Mesendoderm (in vitro differentiated cells): ENCODE results near the gene LYSMD1.

Experiments
- DNase-seq: peaks from one replicate; pipeline ENCODE4 v3.0.0; 2013
- H2AK5ac ChIP-seq: 2 replicates; pipeline ENCODE4 v1.6.1; 2013; ENCODE audit warnings: low read length, inconsistent platforms
- H2BK120ac ChIP-seq: 2 replicates; pipeline ENCODE4 v1.6.1; 2013; ENCODE audit warnings: low read depth, mild to moderate bottlenecking, low read length, moderate library complexity, mixed read lengths
- H2BK15ac ChIP-seq: replicated peaks from 2 replicates; pipeline ENCODE4 v1.6.1; 2013; ENCODE audit warnings: low read depth, mild to moderate bottlenecking, moderate library complexity
- H2BK5ac ChIP-seq: 2 replicates; pipeline ENCODE4 v1.6.1; 2013; ENCODE audit warnings: low read length, inconsistent platforms
- H3K18ac ChIP-seq: 2 replicates; pipeline ENCODE4 v1.6.1; 2013; ENCODE audit warnings: mild to moderate bottlenecking, low read length, mixed read lengths
- H3K23ac ChIP-seq: one replicate; pipeline ENCODE4 v1.6.1; 2013; ENCODE audit warnings: low read length
- H3K27ac ChIP-seq: 2 replicates; pipeline ENCODE4 v1.5.1; 2013; ENCODE audit warnings: low read depth, mild to moderate bottlenecking, inconsistent platforms, low read length, moderate library complexity
- H3K27me3 ChIP-seq: 2 replicates; pipeline ENCODE4 v1.6.1; 2013; ENCODE audit warnings: low read length, control low read depth, mild to moderate bottlenecking, inconsistent platforms; ENCODE audit not compliant: insufficient read depth, poor library complexity
- H3K36me3 ChIP-seq: 2 replicates; pipeline ENCODE4 v1.6.1; 2013; ENCODE audit warnings: low read length, inconsistent platforms; ENCODE audit not compliant: control insufficient read depth, insufficient read depth
- H3K4ac ChIP-seq: one replicate; pipeline ENCODE4 v1.6.1; 2013; ENCODE audit warnings: low read depth, mild to moderate bottlenecking, low read length, moderate library complexity
- H3K4me1 ChIP-seq: 2 replicates; pipeline ENCODE4 v1.6.1; 2013; ENCODE audit warnings: low read depth, low read length, inconsistent platforms; ENCODE audit not compliant: control insufficient read depth
- H3K4me2 ChIP-seq: 2 replicates; pipeline ENCODE4 v1.6.1; 2013; ENCODE audit warnings: low read length
- H3K4me3 ChIP-seq: 2 replicates; pipeline ENCODE4 v1.5.1; 2013; ENCODE audit warnings: mild to moderate bottlenecking, low read length
- H3K56ac ChIP-seq: one replicate; pipeline ENCODE4 v1.6.1; 2013; ENCODE audit warnings: low read length
- H3K79me1 ChIP-seq: 2 replicates; pipeline ENCODE4 v1.6.1; 2013; ENCODE audit warnings: low read length, inconsistent platforms
- H3K79me2 ChIP-seq: 2 replicates; pipeline ENCODE4 v1.6.1; 2013; ENCODE audit warnings: mild to moderate bottlenecking, low read length; ENCODE audit not compliant: control insufficient read depth, insufficient read depth
- H3K9ac ChIP-seq: 2 replicates; pipeline ENCODE4 v1.6.1; 2013; ENCODE audit warnings: low read length, inconsistent platforms
- H4K5ac ChIP-seq: one replicate; pipeline ENCODE4 v1.6.1; 2013; ENCODE audit warnings: low read length
- H4K8ac ChIP-seq: one replicate; pipeline ENCODE4 v1.6.1; 2013; ENCODE audit warnings: low read depth, mild to moderate bottlenecking, control low read depth, low read length, moderate library complexity
- WGBS: extraction: QIAGEN DNeasy Blood & Tissue Kit; methylation state at CpG from one replicate; pipeline ENCODE4 v1.1.7; 2013; ENCODE audit warnings: low lambda C conversion rate, missing lambda C conversion rate; ENCODE audit not compliant: insufficient coverage; ENCODE audit errors: extremely low coverage; 5-methylcytosine and 5-hydroxymethylcytosine counted together

Gene LYSMD1

GRCh38 chr1:151158326-151158725 lies 7.4 kb downstream of the LYSMD1 start:
- no peak for DNase-seq
- Histone ChIP-seq H3K27me3 (no peaks in the 10 kb centered on the region), H3K18ac (no peak overlapping the region), H2AK5ac (no peak overlapping the region), H3K56ac (no peak overlapping the region), H3K9ac (no peak overlapping the region), H2BK120ac (no peak overlapping the region), H3K79me2 (no peaks in the 10 kb centered on the region), H4K5ac (no peak overlapping the region), H2BK5ac (no peak overlapping the region), H3K79me1 (no peaks in the 10 kb centered on the region), H3K4me3 (no peak overlapping the region), H4K8ac (no peak overlapping the region), H3K36me3 (no peaks in the 10 kb centered on the region), H3K4me1 (no peaks in the 10 kb centered on the region), H3K4ac (no peak overlapping the region), H3K23ac (no peak overlapping the region), H3K4me2 (no peak overlapping the region), H2BK15ac (no peak overlapping the region), H3K27ac (no peak overlapping the region)
- no CpG with 5 or more reads among the region's 5 CpGs for WGBS

DNA sequence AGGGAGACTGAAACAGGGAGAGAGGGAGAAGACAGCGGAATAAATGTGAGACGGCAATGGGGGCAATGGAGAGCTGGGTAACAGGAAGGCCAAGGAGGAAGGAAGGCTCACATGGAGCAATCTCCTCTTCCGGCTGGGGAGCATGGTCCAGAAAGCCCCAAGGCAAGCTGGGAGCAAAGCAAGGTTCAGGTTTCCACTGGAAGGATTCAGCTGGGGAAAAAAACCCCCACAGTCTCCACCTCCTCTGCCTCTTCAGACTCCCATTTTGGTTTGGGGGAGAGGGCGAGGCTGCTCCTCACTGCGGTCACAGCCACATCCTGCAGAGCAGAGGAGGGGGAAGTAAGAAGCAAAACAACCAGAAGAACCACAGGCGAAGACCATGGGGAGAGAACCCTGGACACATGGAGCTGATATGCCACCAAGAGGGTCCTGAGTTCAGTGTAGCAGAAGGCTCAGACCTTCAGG lies 8.6 kb downstream of the LYSMD1 start:
- no peak overlapping the region for H3K56ac ChIP-seq
- H3K4me3 ChIP-seq, result no peak overlapping the region
- no peaks in the 10 kb centered on the region for H3K79me1 ChIP-seq
- H3K23ac ChIP-seq, result no peak overlapping the region
- H2BK5ac ChIP-seq, result no peak overlapping the region
- no peak overlapping the region for H3K4me2 ChIP-seq
- H4K5ac ChIP-seq, result no peak overlapping the region
- no CpG with 5 or more reads among the region's 6 CpGs for WGBS
- no peak overlapping the region for H3K9ac ChIP-seq
- no peaks in the 10 kb centered on the region for H3K79me2 ChIP-seq
- no peak overlapping the region for H2BK120ac ChIP-seq
- no peaks in the 10 kb centered on the region for H3K27me3 ChIP-seq
- no peak overlapping the region for H3K18ac ChIP-seq
- H2BK15ac ChIP-seq, result no peak overlapping the region
- no peak overlapping the region for H3K4ac ChIP-seq
- H3K4me1 ChIP-seq, result no peaks in the 10 kb centered on the region
- no peak overlapping the region for H3K27ac ChIP-seq
- no peak overlapping the region for H2AK5ac ChIP-seq
- DNase-seq, result no peak
- no peak overlapping the region for H4K8ac ChIP-seq
- no peaks in the 10 kb centered on the region for H3K36me3 ChIP-seq

DNA sequence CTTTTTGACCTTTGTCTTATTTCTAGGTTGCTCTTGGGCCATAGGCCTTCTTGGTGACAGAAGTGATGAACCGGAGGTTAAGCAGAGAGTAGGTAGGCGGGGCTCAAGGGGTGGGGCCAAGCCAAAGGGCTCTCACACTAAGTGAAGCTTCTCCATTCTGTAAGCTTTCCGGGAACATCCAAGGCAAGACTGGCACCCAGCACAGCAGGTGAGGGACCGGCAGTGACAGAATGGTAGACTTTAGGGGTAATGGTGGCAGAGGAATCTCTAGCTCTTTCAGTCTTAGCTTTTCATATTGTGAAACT lies 9.2 kb downstream of the LYSMD1 start, which contains the start of gene TNFAIP8L2:
TSS of gene TNFAIP8L2 (plus strand) at position 135 of the 305 bp plus-strand sequence. CDS start 2,049 bp downstream, outside the sequence.
- no peak within 1 kb of the TSS for H4K8ac ChIP-seq
- H4K5ac ChIP-seq, result no peak within 1 kb of the TSS
- no peak within 1 kb of the TSS for H3K4me2 ChIP-seq
- H3K79me1 ChIP-seq, result no peaks in the 10 kb centered on the region
- H3K4ac ChIP-seq, result no peak within 1 kb of the TSS
- peak; percentile 8 for DNase-seq
- H3K36me3 ChIP-seq, result no peaks in the 10 kb centered on the region
- H3K27ac ChIP-seq, result no peak within 1 kb of the TSS
- H3K18ac ChIP-seq, result no peak within 1 kb of the TSS
- H3K4me1 ChIP-seq, result no peaks in the 10 kb centered on the region
- H3K79me2 ChIP-seq, result no peaks in the 10 kb centered on the region
- H3K4me3 ChIP-seq, result no peak within 1 kb of the TSS
- WGBS, result no CpG with 5 or more reads among the region's 4 CpGs
- no peak within 1 kb of the TSS for H3K56ac ChIP-seq
- H2BK120ac ChIP-seq, result no peak within 1 kb of the TSS
- no peak within 1 kb of the TSS for H3K9ac ChIP-seq
- H2BK5ac ChIP-seq, result no peak within 1 kb of the TSS
- H3K27me3 ChIP-seq, result no peaks in the 10 kb centered on the region
- no peak within 1 kb of the TSS for H2AK5ac ChIP-seq
- H2BK15ac ChIP-seq, result no peak within 1 kb of the TSS
- H3K23ac ChIP-seq, result no peak within 1 kb of the TSS

- DNase-seq, result no peak
- no peak overlapping the region for H3K4me3 ChIP-seq
- WGBS, result no CpG with 5 or more reads among the region's 2 CpGs
Observed at GRCh38 chr1:151147665-151148064, 18.0 kb downstream of the LYSMD1 start.

GRCh38 chr1:151147132-151147503 lies 18.6 kb downstream of the LYSMD1 start:
- DNase-seq, result peak; percentile 53
- H3K23ac ChIP-seq, result no peak overlapping the region
- no peak overlapping the region for H2BK120ac ChIP-seq
- H3K79me2 ChIP-seq, result no peaks in the 10 kb centered on the region
- H3K9ac ChIP-seq, result peak overlapping the region; percentile 74
- H3K27ac ChIP-seq, result no peak overlapping the region
- H3K56ac ChIP-seq, result peak overlapping the region; percentile 85
- H3K4me3 ChIP-seq, result peak overlapping the region; percentile 48
- no peaks in the 10 kb centered on the region for H3K27me3 ChIP-seq
- no peak overlapping the region for H4K5ac ChIP-seq
- H3K4me1 ChIP-seq, result peaks cover 22% of the 10 kb centered on the region
- H3K4ac ChIP-seq, result no peak overlapping the region
- H3K18ac ChIP-seq, result no peak overlapping the region
- no peak overlapping the region for H4K8ac ChIP-seq
- no peaks in the 10 kb centered on the region for H3K36me3 ChIP-seq
- H2AK5ac ChIP-seq, result no peak overlapping the region
- no CpG with 5 or more reads among the region's 7 CpGs for WGBS
- H3K79me1 ChIP-seq, result peaks cover 2% of the 10 kb centered on the region
- peak overlapping the region; percentile 94 for H3K4me2 ChIP-seq
- no peak overlapping the region for H2BK5ac ChIP-seq
- H2BK15ac ChIP-seq, result no peak overlapping the region

More at GRCh38 chr1:151147665-151148064, 18.0 kb downstream of the LYSMD1 start:
- Histone ChIP-seq H3K56ac (no peak overlapping the region), H3K27ac (no peak overlapping the region), H3K27me3 (no peaks in the 10 kb centered on the region), H3K4me1 (peaks cover 22% of the 10 kb centered on the region), H3K36me3 (no peaks in the 10 kb centered on the region), H2BK15ac (no peak overlapping the region), H2AK5ac (no peak overlapping the region), H3K79me1 (peaks cover 2% of the 10 kb centered on the region), H3K4ac (no peak overlapping the region), H3K79me2 (no peaks in the 10 kb centered on the region), H3K4me2 (no peak overlapping the region), H4K5ac (no peak overlapping the region), H3K23ac (no peak overlapping the region), H3K18ac (no peak overlapping the region), H2BK5ac (no peak overlapping the region), H2BK120ac (no peak overlapping the region), H4K8ac (no peak overlapping the region), H3K9ac (no peak overlapping the region)

GRCh38 chr1:151146412-151147131 lies 19.1 kb downstream of the LYSMD1 start, which contains the start of gene SEMA6C:
Gene SEMA6C, minus strand, starts transcription at chr1:151146631. Its CDS starts 4,010 bp downstream, at chr1:151142621.
- H3K79me1 ChIP-seq, result peaks cover 2% of the 10 kb centered on the region
- H2AK5ac ChIP-seq, result no peak within 1 kb of the TSS
- H3K27ac ChIP-seq, result no peak within 1 kb of the TSS
- peak within 1 kb of the TSS; percentile 11 for H3K18ac ChIP-seq
- H2BK5ac ChIP-seq, result no peak within 1 kb of the TSS
- H2BK15ac ChIP-seq, result no peak within 1 kb of the TSS
- whole genome bisulfite sequencing, result no CpG with 5 or more reads among the region's 61 CpGs
- peak within 1 kb of the TSS; percentile 37 for H3K23ac ChIP-seq
- no peak within 1 kb of the TSS for H2BK120ac ChIP-seq
- no peaks in the 10 kb centered on the region for H3K79me2 ChIP-seq
- peak within 1 kb of the TSS; percentile 94 for H3K56ac ChIP-seq
- peak; percentile 95 for DNase-seq
- H3K27me3 ChIP-seq, result no peaks in the 10 kb centered on the region
- no peaks in the 10 kb centered on the region for H3K36me3 ChIP-seq
- no peak within 1 kb of the TSS for H4K8ac ChIP-seq
- H3K4me1 ChIP-seq, result peaks cover 22% of the 10 kb centered on the region
- H3K4ac ChIP-seq, result peak within 1 kb of the TSS; percentile 25
- peak within 1 kb of the TSS; percentile 89 for H3K4me3 ChIP-seq
- H3K4me2 ChIP-seq, result peak within 1 kb of the TSS; percentile 94
- peak within 1 kb of the TSS; percentile 93 for H3K9ac ChIP-seq
- no peak within 1 kb of the TSS for H4K5ac ChIP-seq
